ENCODE results near the gene ECM2. TPM values are rescaled to one million over a fixed set of nuclear protein-coding genes. Genes with fewer than 3 reads are reported as not detected.

ECM2 gene
- total and polyA plus RNA-seq, 7 donors: 1.2 to 7.8 (median 1.9) TPM

GRCh38 chr9:92558612-92559374 is 23.0 kb upstream of the ECM2 start:
- WGBS, 3 donors: 84 to 88% (median 88%) methylated on average over 16 of the region's 16 CpGs
- Histone ChIP-seq H3K36me3 (ENCODE audit: insufficient read depth in 1 of 2, low read depth in 1 of 2) (no peaks in the 10 kb centered on the region), H3K27me3 (ENCODE audit: insufficient read depth in 3 of 3, low read length in 2 of 3) (no peaks in the 10 kb centered on the region), H3K4me1 (peaks cover 5% of the 10 kb centered on the region), H3K9me3 (no peaks in the 10 kb centered on the region), H3K27ac (no peak overlapping the region), H3K4me3 (no peak overlapping the region)
- ATAC-seq: no peak
- no peak for DNase-seq
- intact Hi-C loops (cut with DNase I): no loop called here
- TF ChIP-seq, protein P1, sequence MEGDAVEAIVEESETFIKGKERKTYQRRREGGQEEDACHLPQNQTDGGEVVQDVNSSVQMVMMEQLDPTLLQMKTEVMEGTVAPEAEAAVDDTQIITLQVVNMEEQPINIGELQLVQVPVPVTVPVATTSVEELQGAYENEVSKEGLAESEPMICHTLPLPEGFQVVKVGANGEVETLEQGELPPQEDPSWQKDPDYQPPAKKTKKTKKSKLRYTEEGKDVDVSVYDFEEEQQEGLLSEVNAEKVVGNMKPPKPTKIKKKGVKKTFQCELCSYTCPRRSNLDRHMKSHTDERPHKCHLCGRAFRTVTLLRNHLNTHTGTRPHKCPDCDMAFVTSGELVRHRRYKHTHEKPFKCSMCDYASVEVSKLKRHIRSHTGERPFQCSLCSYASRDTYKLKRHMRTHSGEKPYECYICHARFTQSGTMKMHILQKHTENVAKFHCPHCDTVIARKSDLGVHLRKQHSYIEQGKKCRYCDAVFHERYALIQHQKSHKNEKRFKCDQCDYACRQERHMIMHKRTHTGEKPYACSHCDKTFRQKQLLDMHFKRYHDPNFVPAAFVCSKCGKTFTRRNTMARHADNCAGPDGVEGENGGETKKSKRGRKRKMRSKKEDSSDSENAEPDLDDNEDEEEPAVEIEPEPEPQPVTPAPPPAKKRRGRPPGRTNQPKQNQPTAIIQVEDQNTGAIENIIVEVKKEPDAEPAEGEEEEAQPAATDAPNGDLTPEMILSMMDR (IDR thresholded peaks at IDR 0.05): no peak

GRCh38 chr9:92550765-92551164 is 15.0 kb upstream of the ECM2 start:
- Histone ChIP-seq H3K27me3 (ENCODE audit: insufficient read depth in 3 of 3, low read length in 2 of 3) (no peaks in the 10 kb centered on the region), H3K9me3 (no peaks in the 10 kb centered on the region), H3K27ac (no peak overlapping the region), H3K36me3 (ENCODE audit: insufficient read depth in 1 of 2, low read depth in 1 of 2) (no peaks in the 10 kb centered on the region), H3K4me1 (no peaks in the 10 kb centered on the region), H3K4me3 (no peak overlapping the region)
- ATAC-seq (no peak), DNase-seq (no peak)
- 93 to 95% (median 93%) methylated on average over 2 of the region's 2 CpGs for WGBS, 3 donors
- TF ChIP-seq, protein P1 (IDR thresholded peaks at IDR 0.05): no peak
- intact Hi-C loops (cut with DNase I): no loop called here

- WGBS, 3 donors: 89 to 94% (median 89%) methylated on average over 3 of the region's 3 CpGs
- no peak overlapping the region for H3K27ac ChIP-seq
- H3K4me3 ChIP-seq: no peak overlapping the region
- ATAC-seq (no peak), DNase-seq (no peak)
- H3K36me3 ChIP-seq (ENCODE audit: insufficient read depth in 1 of 2, low read depth in 1 of 2): no peaks in the 10 kb centered on the region
- intact Hi-C loops (cut with DNase I): no loop called here
- TF ChIP-seq, protein P1 (IDR thresholded peaks at IDR 0.05): no peak
- peaks cover 3% of the 10 kb centered on the region for H3K9me3 ChIP-seq
- no peaks in the 10 kb centered on the region for H3K27me3 ChIP-seq (ENCODE audit: insufficient read depth in 3 of 3, low read length in 2 of 3)
- no peaks in the 10 kb centered on the region for H3K4me1 ChIP-seq
Observed at GRCh38 chr9:92547356-92547755, 11.6 kb upstream of the ECM2 start.

DNA sequence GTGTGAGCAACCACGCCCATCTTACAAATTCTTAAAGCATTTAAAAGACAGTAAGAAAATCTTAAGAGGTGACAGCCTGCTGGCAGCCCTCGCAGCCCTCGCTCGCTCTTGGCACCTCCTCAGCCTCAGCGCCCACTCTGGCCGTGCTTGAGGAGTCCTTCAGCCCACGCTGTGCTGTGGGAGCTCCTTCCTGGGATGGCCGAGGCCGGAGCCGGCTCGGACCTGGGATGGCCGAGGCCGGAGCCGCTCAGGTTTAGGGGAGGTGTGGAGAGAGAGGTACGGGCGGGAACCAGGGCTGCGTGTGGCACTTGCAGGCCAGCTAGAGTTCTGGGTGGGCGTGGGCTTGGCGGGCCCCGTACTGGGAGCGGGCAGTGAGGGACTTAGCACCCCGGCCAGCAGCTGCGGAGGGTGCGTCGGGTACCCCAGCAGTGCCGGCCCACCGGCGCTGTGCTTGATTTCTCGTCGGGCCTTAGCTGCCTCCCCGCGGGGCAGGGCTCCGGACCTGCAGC is 9.3 kb upstream of the ECM2 start:
- Histone ChIP-seq H3K27ac (no peak overlapping the region), H3K4me3 (no peak overlapping the region), H3K9me3 (peaks cover 3% of the 10 kb centered on the region), H3K27me3 (ENCODE audit: insufficient read depth in 3 of 3, low read length in 2 of 3) (no peaks in the 10 kb centered on the region), H3K36me3 (ENCODE audit: insufficient read depth in 1 of 2, low read depth in 1 of 2) (no peaks in the 10 kb centered on the region), H3K4me1 (no peaks in the 10 kb centered on the region)
- intact Hi-C loops (cut with DNase I): no loop called here
- TF ChIP-seq, protein P1 (IDR thresholded peaks at IDR 0.05): no peak
- DNase-seq (no peak), ATAC-seq (no peak)
- WGBS, 3 donors: 98 to 99% (median 98%) methylated on average over 33 of the region's 33 CpGs

Measured in psoas muscle (tissue), 8 donors.